Neuronal stem cell (in vitro differentiated cells): ENCODE data around the gene CDCA4.

Experiments
- DNase-seq: peaks from one replicate; pipeline ENCODE4 v3.0.0-alpha.2; 2013; ENCODE audit warnings: low spot score
- H2AFZ ChIP-seq: one replicate; pipeline ENCODE4 v1.6.1; 2013; ENCODE audit warnings: mild to moderate bottlenecking, low read length, inconsistent platforms
- H2AK5ac ChIP-seq: 2 replicates; pipeline ENCODE4 v1.6.1; 2013; ENCODE audit warnings: low read depth, mild to moderate bottlenecking, inconsistent platforms, low read length, moderate library complexity, mixed read lengths
- H2BK120ac ChIP-seq: 2 replicates; pipeline ENCODE4 v1.6.1; 2013; ENCODE audit warnings: low read depth, mild to moderate bottlenecking, inconsistent platforms, low read length, moderate library complexity, mixed read lengths
- H2BK12ac ChIP-seq: one replicate; pipeline ENCODE4 v1.6.1; 2013; ENCODE audit warnings: low read length, inconsistent platforms
- H2BK15ac ChIP-seq: 2 replicates; pipeline ENCODE4 v1.6.1; 2013; ENCODE audit warnings: mild to moderate bottlenecking, low read length, inconsistent platforms, mixed read lengths
- H2BK5ac ChIP-seq: one replicate; pipeline ENCODE4 v1.6.1; 2013; ENCODE audit warnings: inconsistent platforms, mild to moderate bottlenecking, low read length, moderate library complexity
- H3K14ac ChIP-seq: one replicate; pipeline ENCODE4 v1.6.1; 2013; ENCODE audit warnings: low read length, inconsistent platforms
- H3K18ac ChIP-seq: 2 replicates; pipeline ENCODE4 v1.6.1; 2013; ENCODE audit warnings: low read length, inconsistent platforms
- H3K23ac ChIP-seq: 2 replicates; pipeline ENCODE4 v1.6.1; 2013; ENCODE audit warnings: low read depth, mild to moderate bottlenecking, mixed read lengths, low read length, inconsistent platforms; ENCODE audit not compliant: poor library complexity
- H3K27ac ChIP-seq: replicated peaks from 3 replicates; pipeline ENCODE4 v1.5.1; 2013; ENCODE audit warnings: low read length, inconsistent platforms
- H3K27me3 ChIP-seq, 3 experiments: 2 replicates each; pipeline ENCODE4 v1.6.1; 2013; ENCODE audit warnings: low read length in 3 of 3, mild to moderate bottlenecking in 2 of 3, inconsistent platforms in 1 of 3, low read depth in 1 of 3, mixed read lengths in 1 of 3, moderate library complexity in 1 of 3; ENCODE audit not compliant: control insufficient read depth in 3 of 3, insufficient read depth in 3 of 3
- H3K36me3 ChIP-seq, 2 donors: replicated peaks in 1 of 2; 2 replicates each; pipeline ENCODE4 v1.6.1; 2013; ENCODE audit warnings: low read length in 2 of 2; ENCODE audit not compliant: control insufficient read depth in 2 of 2, insufficient read depth in 2 of 2
- H3K4ac ChIP-seq: 2 replicates; pipeline ENCODE4 v1.6.1; 2013; ENCODE audit warnings: inconsistent platforms, mild to moderate bottlenecking, low read length, moderate library complexity
- H3K4me1 ChIP-seq, 2 donors: 1 replicate in 1 of 2; 2 replicates in 1 of 2; pipeline ENCODE4 v1.6.1; 2013; ENCODE audit warnings: low read length in 2 of 2, low read depth in 1 of 2; ENCODE audit not compliant: control insufficient read depth in 2 of 2, insufficient read depth in 1 of 2
- H3K4me2 ChIP-seq: one replicate; pipeline ENCODE4 v1.6.1; 2013; ENCODE audit warnings: mild to moderate bottlenecking, low read length, inconsistent platforms; ENCODE audit not compliant: insufficient read depth, poor library complexity, severe bottlenecking
- H3K4me3 ChIP-seq, 2 donors: 2 replicates each; pipeline ENCODE4 v1.5.1; 2013; ENCODE audit warnings: low read length in 2 of 2, mild to moderate bottlenecking in 2 of 2, inconsistent platforms in 1 of 2, moderate library complexity in 1 of 2
- H3K79me1 ChIP-seq: one replicate; pipeline ENCODE4 v1.6.1; 2013; ENCODE audit warnings: low read depth, mild to moderate bottlenecking, inconsistent platforms, low read length, moderate library complexity
- H3K9ac ChIP-seq: one replicate; pipeline ENCODE4 v1.6.1; 2013; ENCODE audit warnings: mild to moderate bottlenecking, low read depth, low read length, inconsistent platforms; ENCODE audit not compliant: poor library complexity
- H3K9me3 ChIP-seq, 2 donors: replicated peaks in 1 of 2; 2 replicates each; pipeline versions ENCODE3 to v1.6.1; 2013; ENCODE audit warnings: low read length in 2 of 2, mild to moderate bottlenecking in 2 of 2, inconsistent platforms in 1 of 2, low read depth in 1 of 2, mixed read lengths in 1 of 2, moderate library complexity in 1 of 2; ENCODE audit not compliant: control insufficient read depth in 2 of 2, insufficient read depth in 1 of 2
- H4K8ac ChIP-seq: one replicate; pipeline ENCODE4 v1.6.1; 2013; ENCODE audit warnings: low read depth, mild to moderate bottlenecking, inconsistent platforms, low read length, moderate library complexity
- H4K91ac ChIP-seq: one replicate; pipeline ENCODE4 v1.6.1; 2013; ENCODE audit warnings: low read length, low read depth, mild to moderate bottlenecking, inconsistent platforms; ENCODE audit not compliant: poor library complexity
- WGBS, 2 donors: extraction: QIAGEN DNeasy Blood & Tissue Kit; methylation state at CpG; one replicate each; pipeline ENCODE4 v1.1.7; 2013; ENCODE audit warnings: missing lambda C conversion rate in 2 of 2, mixed read lengths in 1 of 2; ENCODE audit not compliant: insufficient read length in 2 of 2, insufficient replicate concordance in 1 of 2; ENCODE audit errors: extremely low coverage in 2 of 2; 5-methylcytosine and 5-hydroxymethylcytosine counted together

CDCA4 gene

DNA sequence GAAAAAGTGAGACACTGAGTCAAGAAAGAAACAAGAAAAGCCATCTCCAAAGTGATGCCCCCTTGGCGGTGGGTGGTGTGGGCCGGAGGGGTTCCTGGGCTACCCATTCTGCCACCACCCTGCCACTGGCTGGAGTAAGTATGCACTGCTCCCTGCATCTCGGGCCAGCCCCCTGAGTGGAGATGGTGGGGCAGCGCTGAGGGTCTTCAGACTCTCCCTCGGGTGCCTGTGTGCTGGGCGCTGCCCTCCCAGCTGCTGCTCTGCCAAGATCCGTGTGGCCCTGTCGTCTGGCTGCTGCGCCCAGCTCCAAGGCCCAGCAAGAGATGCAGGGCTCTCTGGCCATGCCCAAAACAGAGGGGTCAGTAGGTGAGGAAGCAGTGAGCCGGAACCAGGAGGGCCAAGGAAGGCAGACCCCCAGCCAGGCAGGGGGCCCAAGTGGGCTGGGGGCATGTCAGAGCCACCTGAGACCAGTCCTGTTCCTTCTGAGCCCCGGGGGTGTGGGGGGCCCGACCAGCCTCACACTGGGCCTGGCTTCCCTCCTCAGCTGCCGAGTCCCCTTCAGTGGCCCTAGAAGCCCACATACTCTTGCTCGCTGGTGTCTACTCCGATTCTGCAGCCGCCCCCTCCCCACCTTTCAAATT lies 39.2 kb upstream of the CDCA4 start:
- H3K4ac ChIP-seq, result no peak overlapping the region
- DNase-seq, result no peak
- H2AFZ ChIP-seq, result no peak overlapping the region
- no peak overlapping the region for H2BK5ac ChIP-seq
- H3K4me2 ChIP-seq, result no peak overlapping the region
- peak overlapping the region; percentile 89 for H2AK5ac ChIP-seq
- H3K9ac ChIP-seq, result no peak overlapping the region
- H2BK120ac ChIP-seq, result no peak overlapping the region
- H2BK12ac ChIP-seq, result peak overlapping the region; percentile 50
- peak overlapping the region; percentile 59 for H3K18ac ChIP-seq
- H3K14ac ChIP-seq, result no peak overlapping the region
- peak overlapping the region; percentile 23 for H3K23ac ChIP-seq
- H3K27me3 ChIP-seq, result peaks cover 4 to 42% (median 17%) of the 10 kb centered on the region in 3 experiments
- H2BK15ac ChIP-seq, result peak overlapping the region; percentile 7
- H3K4me3 ChIP-seq, result no peak overlapping the region
- peaks cover 11 to 19% of the 10 kb centered on the region in 2 donors for H3K4me1 ChIP-seq
- no CpG with 5 or more reads among the region's 16 CpGs for WGBS, 2 donors
- H3K79me1 ChIP-seq, result no peaks in the 10 kb centered on the region
- H4K91ac ChIP-seq, result no peak overlapping the region
- no peaks in the 10 kb centered on the region for H3K36me3 ChIP-seq
- H3K27ac ChIP-seq, result no peak overlapping the region
- H3K9me3 ChIP-seq, result peaks cover 0 to 2% of the 10 kb centered on the region in 2 donors
- no peak overlapping the region for H4K8ac ChIP-seq

DNA sequence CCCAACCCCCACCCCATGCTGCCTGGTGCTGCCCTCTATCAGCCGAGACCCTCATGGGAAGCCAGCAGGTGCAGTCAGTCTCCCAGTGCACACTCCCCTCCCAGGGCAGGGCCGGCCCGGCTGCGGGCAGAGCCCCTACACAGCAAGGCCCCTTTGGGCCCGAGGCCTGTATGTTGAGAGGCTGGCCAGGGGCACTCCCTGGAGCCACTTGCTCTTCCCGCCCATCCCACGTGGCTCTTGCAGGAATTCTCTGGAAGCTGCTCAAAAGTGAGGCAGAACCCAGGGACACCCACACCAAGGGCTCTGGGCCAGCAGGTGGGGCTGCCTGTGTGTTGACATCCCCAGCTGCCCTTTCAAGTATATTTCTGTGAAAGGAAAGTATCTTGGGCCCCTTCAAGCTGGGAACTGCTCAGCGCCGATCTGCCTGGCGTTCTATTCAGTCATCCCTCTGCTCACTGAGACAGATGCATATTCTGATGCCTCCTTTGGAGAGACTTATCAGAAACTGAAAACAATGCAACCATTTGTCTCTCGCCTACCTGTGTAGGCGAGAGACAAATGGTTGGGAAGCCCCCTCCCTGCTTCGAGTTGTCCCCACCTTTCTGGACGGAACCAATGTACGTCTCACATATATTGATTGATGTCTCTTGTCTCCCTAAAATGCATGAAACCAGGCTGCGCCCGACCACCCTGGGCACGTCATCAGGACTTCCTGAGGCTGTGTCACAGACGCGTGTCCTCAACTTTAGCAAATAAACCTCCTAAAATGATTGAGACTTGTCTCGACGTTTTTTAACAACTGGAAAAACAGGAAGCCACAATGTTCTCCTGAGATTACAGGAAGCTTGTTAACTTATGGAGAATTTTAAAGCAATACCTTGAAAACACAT lies 38.4 kb upstream of the CDCA4 start:
- Histone ChIP-seq H2BK5ac (peak overlapping the region; percentile 16), H3K4me2 (no peak overlapping the region), H3K36me3 (no peaks in the 10 kb centered on the region), H2BK12ac (no peak overlapping the region), H3K27me3 (peaks cover 4 to 42% (median 18%) of the 10 kb centered on the region in 3 experiments), H4K91ac (no peak overlapping the region), H3K79me1 (no peaks in the 10 kb centered on the region), H2AFZ (no peak overlapping the region), H3K18ac (peak overlapping the region; percentile 60), H3K23ac (peak overlapping the region; percentile 60), H4K8ac (no peak overlapping the region), H2BK120ac (no peak overlapping the region), H3K4me1 (peaks cover 5 to 13% of the 10 kb centered on the region in 2 donors), H3K4ac (no peak overlapping the region), H3K27ac (no peak overlapping the region), H2AK5ac (no peak overlapping the region), H2BK15ac (peak overlapping the region; percentile 92), H3K14ac (no peak overlapping the region), H3K9ac (peak overlapping the region; percentile 27), H3K9me3 (peaks cover 0 to 2% of the 10 kb centered on the region in 2 donors), H3K4me3 (no peak overlapping the region)
- DNase-seq, result no peak
- no CpG with 5 or more reads among the region's 22 CpGs for WGBS, 2 donors

DNA sequence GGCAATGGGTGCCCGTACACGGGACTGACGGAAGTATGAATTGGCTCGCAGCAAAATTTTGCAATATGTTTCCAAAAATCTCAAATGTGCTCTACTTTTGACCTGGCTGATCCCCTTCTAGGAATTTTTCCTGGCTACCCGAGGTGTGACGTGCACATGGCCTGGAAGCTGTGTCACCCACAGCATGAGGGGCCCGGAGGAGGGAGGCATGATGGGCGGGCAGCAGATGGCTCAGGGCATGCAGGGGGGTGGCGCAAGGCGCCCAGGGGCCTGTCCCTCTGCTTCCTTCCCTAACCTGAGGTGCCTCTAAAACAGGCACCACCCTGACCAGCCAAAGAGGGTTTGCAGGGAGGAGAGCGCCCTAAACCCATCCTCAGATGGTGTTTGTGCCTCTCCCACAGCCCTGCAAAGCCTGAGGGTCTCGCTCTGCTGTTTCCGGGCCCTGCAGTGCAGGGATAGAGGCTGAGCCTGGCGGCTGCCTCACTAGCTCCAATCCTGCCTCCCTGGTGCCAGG lies 37.7 kb upstream of the CDCA4 start:
- Histone ChIP-seq H4K8ac (no peak overlapping the region), H3K4me2 (no peak overlapping the region), H3K4me3 (no peak overlapping the region), H3K36me3 (no peaks in the 10 kb centered on the region), H3K9ac (peak overlapping the region; percentile 27), H3K23ac (peak overlapping the region; percentile 60), H2AK5ac (no peak overlapping the region), H3K18ac (peak overlapping the region; percentile 60), H3K4ac (no peak overlapping the region), H3K4me1 (peaks cover 5 to 13% of the 10 kb centered on the region in 2 donors), H3K27ac (no peak overlapping the region), H3K79me1 (no peaks in the 10 kb centered on the region), H2BK15ac (peak overlapping the region; percentile 92), H2AFZ (no peak overlapping the region), H2BK5ac (peak overlapping the region; percentile 16), H3K27me3 (peaks cover 4 to 42% (median 18%) of the 10 kb centered on the region in 3 experiments), H2BK12ac (no peak overlapping the region), H3K9me3 (peaks cover 0 to 2% of the 10 kb centered on the region in 2 donors), H3K14ac (no peak overlapping the region), H4K91ac (no peak overlapping the region), H2BK120ac (no peak overlapping the region)
- no CpG with 5 or more reads among the region's 14 CpGs for WGBS, 2 donors
- no peak for DNase-seq
